B cell (primary cell): ENCODE data around the gene ERAP2.

Experiments
- EZH2 ChIP-seq: IDR thresholded peaks from 2 replicates; pipeline ENCODE4 v1.6.1; 2012; ENCODE audit warnings: borderline replicate concordance, low read depth, mild to moderate bottlenecking, moderate library complexity, low read length; ENCODE audit not compliant: insufficient read depth, poor library complexity, severe bottlenecking
- TF ChIP-seq, protein P1 (sequence below): fragments of 200-600 bp; IDR thresholded peaks from one replicate; pipeline ENCODE4 v1.8.0; 2022; ENCODE audit warnings: antibody characterized with exemption, mild to moderate bottlenecking

DNA sequence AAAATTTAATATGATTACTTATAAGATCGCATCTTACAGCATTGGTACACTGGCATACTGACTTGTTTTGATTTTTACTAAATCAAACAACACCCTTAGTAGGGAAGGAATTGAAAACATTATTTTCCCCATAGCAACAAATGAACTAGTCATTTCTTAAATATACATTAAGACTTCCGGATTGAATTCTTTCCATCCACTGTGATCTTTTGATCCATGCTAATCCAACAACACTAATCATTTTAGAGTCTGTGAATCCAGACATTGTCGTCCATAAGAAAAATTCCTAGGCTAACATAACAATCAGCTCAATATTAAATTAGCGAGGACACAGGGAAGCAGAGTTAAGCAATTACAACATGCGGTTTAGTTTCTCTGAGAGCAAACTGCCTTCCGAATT lies 47.0 kb upstream of the ERAP2 start:
- TF ChIP-seq, protein P1, sequence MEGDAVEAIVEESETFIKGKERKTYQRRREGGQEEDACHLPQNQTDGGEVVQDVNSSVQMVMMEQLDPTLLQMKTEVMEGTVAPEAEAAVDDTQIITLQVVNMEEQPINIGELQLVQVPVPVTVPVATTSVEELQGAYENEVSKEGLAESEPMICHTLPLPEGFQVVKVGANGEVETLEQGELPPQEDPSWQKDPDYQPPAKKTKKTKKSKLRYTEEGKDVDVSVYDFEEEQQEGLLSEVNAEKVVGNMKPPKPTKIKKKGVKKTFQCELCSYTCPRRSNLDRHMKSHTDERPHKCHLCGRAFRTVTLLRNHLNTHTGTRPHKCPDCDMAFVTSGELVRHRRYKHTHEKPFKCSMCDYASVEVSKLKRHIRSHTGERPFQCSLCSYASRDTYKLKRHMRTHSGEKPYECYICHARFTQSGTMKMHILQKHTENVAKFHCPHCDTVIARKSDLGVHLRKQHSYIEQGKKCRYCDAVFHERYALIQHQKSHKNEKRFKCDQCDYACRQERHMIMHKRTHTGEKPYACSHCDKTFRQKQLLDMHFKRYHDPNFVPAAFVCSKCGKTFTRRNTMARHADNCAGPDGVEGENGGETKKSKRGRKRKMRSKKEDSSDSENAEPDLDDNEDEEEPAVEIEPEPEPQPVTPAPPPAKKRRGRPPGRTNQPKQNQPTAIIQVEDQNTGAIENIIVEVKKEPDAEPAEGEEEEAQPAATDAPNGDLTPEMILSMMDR, result no peak
- no peak for TF ChIP-seq EZH2
